HG02759 (cell line): Measurements from ENCODE around the gene CAND2.

Experiments
- ATAC-seq: cut with Tn5 transposase; IDR thresholded peaks from one replicate; pipeline ENCODE4 v1.9.1; 2021; ENCODE audit warnings: mild to moderate bottlenecking, moderate library complexity; ENCODE audit not compliant: unreplicated experiment

Gene CAND2

GRCh38 chr3:12882336-12883310 is 86.1 kb downstream of the CAND2 start:
- no peak for ATAC-seq

- no peak for ATAC-seq
Measured at GRCh38 chr3:12884186-12884680, 87.8 kb downstream of the CAND2 start.
